Lung (tissue), 13 donors: Measurements from ENCODE around the gene POLR2B. TPM values are rescaled to one million over a fixed set of nuclear protein-coding genes. Genes with fewer than 3 reads are reported as not detected.
A peak's percentile ranks its signal among the peaks of the same experiment; 100 is the strongest.

Source experiments
- ATAC-seq: fragments of 200-7000 bp; cut with Tn5 transposase; one replicate; pipeline ENCODE4 v1.9.1; 2020; ENCODE audit warnings: moderate number of reproducible peaks; ENCODE audit not compliant: insufficient read depth, low FRiP score
- DNase-seq, 3 donors: peaks; one replicate each; pipeline ENCODE4 v3.0.0-alpha.2; 2013 to 2017
- H3K27ac ChIP-seq, 2 donors: one replicate each; pipeline ENCODE4 v1.5.1; 2013; ENCODE audit warnings: mild to moderate bottlenecking in 2 of 2, moderate library complexity in 2 of 2, control low read depth in 1 of 2, inconsistent platforms in 1 of 2, low read depth in 1 of 2, low read length in 1 of 2
- H3K27me3 ChIP-seq, 3 donors: one replicate each; pipeline ENCODE4 v1.5.1; 2013; ENCODE audit warnings: low read length in 2 of 3; ENCODE audit not compliant: control insufficient read depth in 3 of 3, insufficient read depth in 3 of 3
- H3K36me3 ChIP-seq, 4 donors: one replicate each; pipeline ENCODE4 v1.5.1; 2013; ENCODE audit warnings: low read length in 4 of 4, mild to moderate bottlenecking in 1 of 4, moderate library complexity in 1 of 4; ENCODE audit not compliant: control insufficient read depth in 4 of 4, insufficient read depth in 4 of 4
- H3K4me1 ChIP-seq, 5 donors: one replicate each; pipeline ENCODE4 v1.5.1; 2013; ENCODE audit warnings: low read length in 5 of 5, mild to moderate bottlenecking in 2 of 5, moderate library complexity in 1 of 5; ENCODE audit not compliant: control insufficient read depth in 5 of 5, insufficient read depth in 5 of 5
- H3K4me3 ChIP-seq: one replicate; pipeline ENCODE4 v1.5.1; 2013; ENCODE audit warnings: mild to moderate bottlenecking, control low read depth, moderate library complexity
- H3K9ac ChIP-seq, 2 donors: one replicate each; pipeline ENCODE4 v1.5.1; 2013; ENCODE audit warnings: low read length in 2 of 2, control low read depth in 1 of 2; ENCODE audit not compliant: insufficient read depth in 1 of 2
- H3K9me3 ChIP-seq, 4 donors: one replicate each; pipeline ENCODE4 v1.5.1; 2013; ENCODE audit warnings: low read length in 3 of 4, mild to moderate bottlenecking in 1 of 4, moderate library complexity in 1 of 4; ENCODE audit not compliant: control insufficient read depth in 4 of 4, insufficient read depth in 3 of 4
- WGBS, 2 donors: extraction: QIAGEN DNeasy Blood & Tissue Kit; methylation state at CpG; one replicate each; pipeline ENCODE4 v1.1.7; 2013; 5-methylcytosine and 5-hydroxymethylcytosine counted together
- polyA plus RNA-seq, 2 donors: library from polyadenylated mRNA; stranded (reverse); fragments of 200-250 nt; gene quantifications; one replicate each; pipeline ENCODE4 v1.2.1, GENCODE V29; 2013
- small RNA-seq: library from RNA; depleted of rRNA; stranded (forward); fragments of <200 nt; gene quantifications from one replicate; pipeline ENCODE3, GENCODE V24; 2014; ENCODE audit warnings: low replicate concordance
- total RNA-seq, 2 donors: library from RNA; depleted of rRNA in 1 of 2; stranded (reverse); fragments of >200 nt in 1 of 2; gene quantifications; one replicate each; pipeline ENCODE4 v1.2.1, GENCODE V29; 2014 to 2021
- TF ChIP-seq, protein P1 (sequence below): IDR thresholded peaks from 2 replicates; pipeline ENCODE4 v1.5.1; 2012; ENCODE audit warnings: mild to moderate bottlenecking; ENCODE audit errors: control extremely low read depth, extremely low read depth
- donor health status: control.
- donor health status: control.
- donor health status: Bipolar disorder and iron deficiency.
- donor health status: healthy.
- donor health status: DM: yes; HTN: yes; CAD: no.

The POLR2B gene
- total and polyA plus RNA-seq, 4 donors = 23.4 to 112 (median 52.8) TPM

DNA sequence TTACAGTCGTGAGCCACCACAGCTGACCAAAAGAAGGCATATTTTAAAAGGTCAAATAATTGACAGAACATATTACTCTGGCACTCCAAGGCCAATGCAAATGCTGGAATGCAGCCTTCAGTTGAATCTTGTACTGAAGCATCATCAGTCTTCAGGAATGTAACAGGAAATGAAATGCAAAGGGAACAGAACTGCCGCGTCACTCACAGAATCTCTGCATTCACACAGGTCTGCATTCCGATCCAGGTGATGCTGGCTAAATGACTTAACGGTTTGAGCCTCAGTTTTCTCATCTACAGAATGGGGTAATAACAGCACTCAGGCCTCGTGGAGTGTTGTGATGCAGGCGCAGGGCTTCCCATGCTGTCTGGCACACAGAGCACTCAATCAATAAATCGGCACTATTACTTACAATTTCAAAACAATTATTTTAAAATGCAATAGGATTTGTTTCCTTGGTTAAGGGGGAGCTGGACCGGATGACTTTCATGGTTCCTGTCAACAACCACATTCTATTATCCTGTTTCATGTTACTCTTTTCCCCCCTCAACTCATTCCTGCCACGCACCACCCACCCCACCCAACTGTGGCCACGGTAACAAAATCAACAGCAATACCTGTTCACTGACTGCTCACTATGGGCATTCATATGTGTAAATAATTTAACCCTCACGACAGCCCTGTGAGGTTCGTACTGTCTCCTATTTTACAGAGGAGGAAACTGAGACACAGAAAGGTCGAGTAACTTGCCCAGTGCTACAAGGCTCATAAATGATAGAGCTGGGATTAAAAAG is 99.1 kb downstream of the POLR2B start:
- Histone ChIP-seq H3K4me1 (peaks cover 7 to 52% (median 15%) of the 10 kb centered on the region in 5 donors), H3K27ac (peak overlapping the region in 1 of 2 donors; percentile 31), H3K9me3 (no peaks in the 10 kb centered on the region), H3K4me3 (no peak overlapping the region), H3K36me3 (no peaks in the 10 kb centered on the region), H3K27me3 (peaks cover 0 to 3% (median 0%) of the 10 kb centered on the region in 3 donors), H3K9ac (no peak overlapping the region)
- TF ChIP-seq, protein P1, sequence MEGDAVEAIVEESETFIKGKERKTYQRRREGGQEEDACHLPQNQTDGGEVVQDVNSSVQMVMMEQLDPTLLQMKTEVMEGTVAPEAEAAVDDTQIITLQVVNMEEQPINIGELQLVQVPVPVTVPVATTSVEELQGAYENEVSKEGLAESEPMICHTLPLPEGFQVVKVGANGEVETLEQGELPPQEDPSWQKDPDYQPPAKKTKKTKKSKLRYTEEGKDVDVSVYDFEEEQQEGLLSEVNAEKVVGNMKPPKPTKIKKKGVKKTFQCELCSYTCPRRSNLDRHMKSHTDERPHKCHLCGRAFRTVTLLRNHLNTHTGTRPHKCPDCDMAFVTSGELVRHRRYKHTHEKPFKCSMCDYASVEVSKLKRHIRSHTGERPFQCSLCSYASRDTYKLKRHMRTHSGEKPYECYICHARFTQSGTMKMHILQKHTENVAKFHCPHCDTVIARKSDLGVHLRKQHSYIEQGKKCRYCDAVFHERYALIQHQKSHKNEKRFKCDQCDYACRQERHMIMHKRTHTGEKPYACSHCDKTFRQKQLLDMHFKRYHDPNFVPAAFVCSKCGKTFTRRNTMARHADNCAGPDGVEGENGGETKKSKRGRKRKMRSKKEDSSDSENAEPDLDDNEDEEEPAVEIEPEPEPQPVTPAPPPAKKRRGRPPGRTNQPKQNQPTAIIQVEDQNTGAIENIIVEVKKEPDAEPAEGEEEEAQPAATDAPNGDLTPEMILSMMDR = no peak
- 72 to 88% methylated on average over 14 of the region's 14 CpGs for WGBS, 2 donors
- no peak for DNase-seq
- no peak for ATAC-seq

DNA sequence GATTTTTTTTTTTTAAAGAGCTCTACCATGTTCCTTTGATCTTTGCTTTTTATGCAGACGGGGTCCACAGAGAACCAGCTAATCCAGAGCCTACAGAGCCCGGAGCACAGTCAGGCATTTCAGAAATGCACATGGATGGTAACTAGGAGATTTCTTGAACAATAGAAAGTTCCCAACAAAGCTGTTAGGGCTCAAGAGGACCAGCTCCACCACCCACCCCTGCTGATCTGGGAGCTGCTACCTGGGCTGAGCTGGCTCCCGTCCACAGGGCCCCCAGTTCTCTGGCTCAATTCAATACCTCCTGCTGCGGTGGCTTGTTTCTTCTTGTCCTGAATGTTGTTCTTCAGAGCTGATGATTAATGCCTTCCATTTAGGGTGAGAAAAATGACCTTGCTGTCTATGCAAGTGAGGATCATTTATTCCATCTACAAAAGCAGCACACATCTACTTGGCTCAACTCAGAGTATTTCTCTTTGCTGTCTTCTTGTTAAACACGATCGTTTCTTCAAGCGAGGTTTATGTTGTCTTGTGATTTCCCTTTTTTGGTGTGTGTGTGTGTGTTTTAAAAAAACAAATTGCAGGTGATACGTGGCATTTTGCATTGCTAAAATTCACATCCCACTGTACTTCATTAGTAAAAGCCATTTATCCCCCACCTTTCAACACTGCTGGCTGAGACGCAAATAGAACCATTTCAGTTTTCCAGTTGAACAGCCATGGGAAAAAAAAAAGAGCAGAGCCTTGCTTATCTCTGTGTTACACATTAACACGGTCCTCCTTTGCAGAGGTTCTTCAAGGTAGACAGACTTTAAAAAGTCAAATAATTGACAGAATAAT is 100.2 kb downstream of the POLR2B start:
- Histone ChIP-seq H3K4me1 (peaks cover 7 to 57% (median 15%) of the 10 kb centered on the region in 5 donors), H3K9ac (no peak overlapping the region), H3K4me3 (no peak overlapping the region), H3K27me3 (peaks cover 0 to 3% (median 0%) of the 10 kb centered on the region in 3 donors), H3K9me3 (no peaks in the 10 kb centered on the region), H3K36me3 (no peaks in the 10 kb centered on the region), H3K27ac (peak overlapping the region; percentile 6 to 73)
- DNase-seq = peak; percentile 68 to 85 (median 71)
- WGBS, 2 donors = 53 to 68% methylated on average over 10 of the region's 10 CpGs
- no peak for ATAC-seq
- TF ChIP-seq, protein P1 = no peak

Small RNAs within 50 kb of the gene (small RNA-seq; reads per million reads assigned to genes)
- not detected for gene RNU6-998P

Other genes starting within 250 kb of the POLR2B start
- gene SPINK2, start 157.2 kb upstream of the POLR2B start, total RNA-seq = under 1 TPM in 1 of 2 donors, not detected in 1; 0.91 TPM
- gene SPINK2, start 157.2 kb upstream of the POLR2B start, polyA plus RNA-seq = not detected
- 10 to 100 TPM; 36.4 to 55.9 TPM for gene REST, start 71.0 kb upstream of the POLR2B start, total RNA-seq
- 1 to 10 TPM; 4.0 to 7.2 TPM for gene REST, start 71.0 kb upstream of the POLR2B start, polyA plus RNA-seq
- 10 to 100 TPM; 18.7 to 20.2 TPM for gene NOA1, start 1.3 kb upstream of the POLR2B start, total RNA-seq
- gene NOA1, start 1.3 kb upstream of the POLR2B start, polyA plus RNA-seq = 10 to 100 TPM in 1 of 2 donors, 1 to 10 TPM in 1; 5.8 to 11.1 TPM
- gene IGFBP7, start 131.5 kb downstream of the POLR2B start, total RNA-seq = 100 to 1,000 TPM; 212 to 398 TPM
- gene IGFBP7, start 131.5 kb downstream of the POLR2B start, polyA plus RNA-seq = 100 to 1,000 TPM; 400 to 517 TPM